Measurements from ENCODE around the gene LTV1. TPM values are rescaled to one million over a fixed set of nuclear protein-coding genes. Genes with fewer than 3 reads are reported as not detected.

LTV1 gene
- total and polyA plus RNA-seq, 2 donors (not counting 3 experiments of a cell fraction or from before 2014, with no cell fraction given): 5.2 to 26.9 TPM

DNA sequence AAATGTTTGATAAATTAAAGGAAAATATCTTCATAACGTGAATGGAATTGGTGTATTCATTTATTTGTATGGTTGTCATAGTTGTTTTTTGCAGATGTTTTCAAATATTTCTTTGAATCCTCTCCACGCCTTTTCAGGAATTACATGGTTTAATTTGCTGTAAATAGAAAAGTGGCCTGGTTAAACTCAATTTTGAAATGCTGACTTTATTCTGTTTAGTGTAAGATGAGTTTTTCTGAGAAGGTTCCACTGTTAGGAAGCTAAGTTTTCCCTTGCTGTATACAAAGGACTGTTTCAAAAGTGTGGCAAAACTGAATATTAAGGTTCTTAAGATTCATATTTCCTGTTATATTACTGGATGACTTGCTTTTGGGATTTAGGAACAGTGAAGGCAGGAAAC lies 20.6 kb downstream of the LTV1 start:
- intact Hi-C loops (cut with micrococcal nuclease) (no loop called here), dilution Hi-C loops (cut with MboI; ENCODE audit: extremely low pct_ligation_motif_present, low sequenced_read_pairs) (no loop called here)
- TF ChIP-seq, protein P1, sequence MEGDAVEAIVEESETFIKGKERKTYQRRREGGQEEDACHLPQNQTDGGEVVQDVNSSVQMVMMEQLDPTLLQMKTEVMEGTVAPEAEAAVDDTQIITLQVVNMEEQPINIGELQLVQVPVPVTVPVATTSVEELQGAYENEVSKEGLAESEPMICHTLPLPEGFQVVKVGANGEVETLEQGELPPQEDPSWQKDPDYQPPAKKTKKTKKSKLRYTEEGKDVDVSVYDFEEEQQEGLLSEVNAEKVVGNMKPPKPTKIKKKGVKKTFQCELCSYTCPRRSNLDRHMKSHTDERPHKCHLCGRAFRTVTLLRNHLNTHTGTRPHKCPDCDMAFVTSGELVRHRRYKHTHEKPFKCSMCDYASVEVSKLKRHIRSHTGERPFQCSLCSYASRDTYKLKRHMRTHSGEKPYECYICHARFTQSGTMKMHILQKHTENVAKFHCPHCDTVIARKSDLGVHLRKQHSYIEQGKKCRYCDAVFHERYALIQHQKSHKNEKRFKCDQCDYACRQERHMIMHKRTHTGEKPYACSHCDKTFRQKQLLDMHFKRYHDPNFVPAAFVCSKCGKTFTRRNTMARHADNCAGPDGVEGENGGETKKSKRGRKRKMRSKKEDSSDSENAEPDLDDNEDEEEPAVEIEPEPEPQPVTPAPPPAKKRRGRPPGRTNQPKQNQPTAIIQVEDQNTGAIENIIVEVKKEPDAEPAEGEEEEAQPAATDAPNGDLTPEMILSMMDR (IDR thresholded peaks at IDR 0.05; ENCODE audit: extremely low read depth in 1 of 2, insufficient read depth in 1 of 2, low read depth in 1 of 2, low read length in 2 of 2): no peak
- TF ChIP-seq GATA2 (IDR thresholded peaks at IDR 0.05; ENCODE audit: insufficient read depth, insufficient read length, low read depth, low read length): no peak
- no peak for TF ChIP-seq POLR2A (IDR thresholded peaks at IDR 0.05; ENCODE audit: low read depth, low read length)
- no peak for TF ChIP-seq FOS (IDR thresholded peaks at IDR 0.05; ENCODE audit: borderline replicate concordance, insufficient read depth, low read length)
- TF ChIP-seq, protein P2, sequence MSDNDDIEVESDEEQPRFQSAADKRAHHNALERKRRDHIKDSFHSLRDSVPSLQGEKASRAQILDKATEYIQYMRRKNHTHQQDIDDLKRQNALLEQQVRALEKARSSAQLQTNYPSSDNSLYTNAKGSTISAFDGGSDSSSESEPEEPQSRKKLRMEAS (IDR thresholded peaks at IDR 0.05; ENCODE audit: insufficient read depth, insufficient read length): no peak
- TF ChIP-seq POLR2AphosphoS5 (IDR thresholded peaks at IDR 0.05; ENCODE audit: insufficient read depth, low read depth, low read length): no peak
- TF ChIP-seq JUN (IDR thresholded peaks at IDR 0.05; ENCODE audit: borderline replicate concordance, insufficient read depth, insufficient read length, low read depth): no peak
- TF ChIP-seq MYC (IDR thresholded peaks at IDR 0.05; ENCODE audit: low read depth, low read length): no peak
- TF ChIP-seq EZH2 (IDR thresholded peaks at IDR 0.05; ENCODE audit: borderline replicate concordance, low read depth, low read length, severe bottlenecking): no peak
- DNase-seq (ENCODE audit: low read depth, low spot score): no peak
- Histone ChIP-seq H3K4me1 (ENCODE audit: control insufficient read depth, extremely low read depth, insufficient read depth, low read length) (no peaks in the 10 kb centered on the region), H3K36me3 (ENCODE audit: control insufficient read depth in 2 of 2, extremely low read depth in 1 of 2, insufficient read depth in 2 of 2, low read length in 2 of 2) (peaks cover 4 to 16% of the 10 kb centered on the region in 2 experiments), H3K4me2 (ENCODE audit: insufficient read depth, low read length) (no peak overlapping the region), H3K9me1 (replicated peaks; ENCODE audit: control insufficient read depth, extremely low read depth, insufficient read depth, low read length) (no peaks in the 10 kb centered on the region), H3K27me3 (ENCODE audit: control insufficient read depth in 2 of 2, insufficient read depth in 2 of 2, low read length in 2 of 2) (peaks cover 0 to 1% of the 10 kb centered on the region in 2 experiments), H2AFZ (ENCODE audit: low read depth, low read length) (no peak overlapping the region), H3K79me2 (ENCODE audit: control insufficient read depth, insufficient read depth, low read length) (no peaks in the 10 kb centered on the region), H3K27ac (ENCODE audit: insufficient read depth, low read depth, low read length) (no peak overlapping the region), H3K9ac (replicated peaks; ENCODE audit: extremely low read depth, insufficient read depth, low read length) (no peak overlapping the region), H3K4me3 (replicated peaks in 1 of 3; ENCODE audit: insufficient read depth in 1 of 3, low read depth in 1 of 3, low read length in 3 of 3) (no peak overlapping the region), H4K20me1 (replicated peaks; ENCODE audit: control insufficient read depth, extremely low read depth, insufficient read depth, low read length) (no peaks in the 10 kb centered on the region), H3K9me3 (replicated peaks; ENCODE audit: control insufficient read depth, insufficient read depth, low read length) (no peaks in the 10 kb centered on the region)
- CTCF ChIA-PET: interaction anchor here (1.0 to 3.0 kb wide), 3 partner anchors 76 to 288 kb away, joined by 3 to 13 read pairs (median 5); no protein-coding TSS in a partner anchor
- BruUV-seq (replicated peaks): no TSS peak
- no peak for FAIRE-seq
- POLR2A ChIA-PET: no interaction called here

Measured in endothelial cell of umbilical vein (primary cell).